B cell (primary cell): ENCODE measurements around the gene HIVEP1.

Experiments used
- CTCF ChIP-seq: fragments of 200-600 bp; IDR thresholded peaks from one replicate; pipeline ENCODE4 v1.8.0; 2022; ENCODE audit warnings: antibody characterized with exemption, mild to moderate bottlenecking
- EZH2 ChIP-seq: IDR thresholded peaks from 2 replicates; pipeline ENCODE4 v1.6.1; 2012; ENCODE audit warnings: borderline replicate concordance, low read depth, mild to moderate bottlenecking, moderate library complexity, low read length; ENCODE audit not compliant: insufficient read depth, poor library complexity, severe bottlenecking

- TF ChIP-seq CTCF (no peak), EZH2 (no peak)
These were observed 46.3 kb downstream of the HIVEP1 start for GRCh38 chr6:12058172-12058961.
